ENCODE measurements around the gene RMDN3. TPM values are rescaled to one million over a fixed set of nuclear protein-coding genes. Genes with fewer than 3 reads are reported as not detected.

Gene RMDN3
- total RNA-seq, 1 donor from 2014 or later, result 20.6 TPM

- no peak for DNase-seq (ENCODE audit: low read depth)
- no peak for TF ChIP-seq CTCF (conservative IDR thresholded peaks at IDR 0.05; ENCODE audit: low read depth, low read length)
- H3K4me3 ChIP-seq (ENCODE audit: low read depth, low read length), result no peak overlapping the region
These were observed 65.9 kb downstream of the RMDN3 start for GRCh38 chr15:40688932-40689799.

Other genes with a start within 250 kb of the RMDN3 start
- gene CCDC32, start 190.2 kb downstream of the RMDN3 start, total RNA-seq, result 19.7 and 32.8 TPM in 2 replicates
- gene RPUSD2, start 186.0 kb downstream of the RMDN3 start, total RNA-seq, result 10.1 and 17.9 TPM in 2 replicates
- 23.9 and 31.3 TPM in 2 replicates for gene KNL1, start 161.0 kb downstream of the RMDN3 start, total RNA-seq
- 19.5 and 20.8 TPM in 2 replicates for gene RAD51, start 60.1 kb downstream of the RMDN3 start, total RNA-seq
- 87.2 and 113 TPM in 2 replicates for gene GCHFR, start 8.8 kb upstream of the RMDN3 start, total RNA-seq
- gene C15orf62, start 14.7 kb upstream of the RMDN3 start, total RNA-seq, result 0.63 and 2.7 TPM in 2 replicates
- gene ZFYVE19, start 51.8 kb upstream of the RMDN3 start, total RNA-seq, result 30.0 and 34.8 TPM in 2 replicates
- gene DNAJC17, start 52.2 kb upstream of the RMDN3 start, total RNA-seq, result 21.7 and 43.2 TPM in 2 replicates
- not detected in 2 replicates for gene PPP1R14D, start 73.5 kb upstream of the RMDN3 start, total RNA-seq
- gene SPINT1, start 88.8 kb upstream of the RMDN3 start, total RNA-seq, result 159 and 319 TPM in 2 replicates
- gene RHOV, start 119.0 kb upstream of the RMDN3 start, total RNA-seq, result 1.7 and 3.1 TPM in 2 replicates
- gene VPS18, start 139.2 kb upstream of the RMDN3 start, total RNA-seq, result 27.2 and 35.4 TPM in 2 replicates
- gene DLL4, start 174.1 kb upstream of the RMDN3 start, total RNA-seq, result 0.07 and 0.69 TPM in 2 replicates
- gene CHAC1, start 198.2 kb upstream of the RMDN3 start, total RNA-seq, result 14.3 and 23.8 TPM in 2 replicates

Measured in epithelial cell of proximal tubule (primary cell).